Ishikawa (cell line): ENCODE measurements around the gene CDX2.

ENCODE experiments used
- CEBPB ChIP-seq: IDR thresholded peaks from 2 replicates; pipeline ENCODE4 v1.6.1; 2012
- CREB1 ChIP-seq: IDR thresholded peaks from 2 replicates; pipeline ENCODE4 v1.6.1; 2012; ENCODE audit warnings: low read depth
- EGR1 ChIP-seq: IDR thresholded peaks from 2 replicates; pipeline ENCODE4 v1.6.1; 2012
- EP300 ChIP-seq: IDR thresholded peaks from 2 replicates; pipeline ENCODE4 v1.6.1; 2012; ENCODE audit warnings: borderline replicate concordance
- FOXM1 ChIP-seq: IDR thresholded peaks from 2 replicates; pipeline ENCODE4 v1.6.1; 2012; ENCODE audit warnings: low read depth, borderline replicate concordance
- NFIC ChIP-seq: IDR thresholded peaks from 2 replicates; pipeline ENCODE4 v1.6.1; 2012
- RAD21 ChIP-seq: IDR thresholded peaks from 2 replicates; pipeline ENCODE4 v1.6.1; 2012; ENCODE audit warnings: low read depth
- TAF1 ChIP-seq: IDR thresholded peaks from 2 replicates; pipeline ENCODE4 v1.6.1; 2012; ENCODE audit warnings: low read depth, mild to moderate bottlenecking
- TCF12 ChIP-seq: IDR thresholded peaks from 2 replicates; pipeline ENCODE4 v1.6.1; 2012; ENCODE audit warnings: low read depth
- TEAD4 ChIP-seq: IDR thresholded peaks from 2 replicates; pipeline ENCODE4 v1.6.1; 2012
- USF1 ChIP-seq: IDR thresholded peaks from 2 replicates; pipeline ENCODE4 v1.6.1; 2012
- YY1 ChIP-seq: IDR thresholded peaks from 2 replicates; pipeline ENCODE4 v1.6.1; 2012; ENCODE audit warnings: low read depth
- ZBTB7A ChIP-seq: IDR thresholded peaks from 2 replicates; pipeline ENCODE4 v1.6.1; 2012; ENCODE audit warnings: low read depth
- TF ChIP-seq, protein P1 (sequence below): IDR thresholded peaks from 2 replicates; pipeline ENCODE4 v1.6.1; 2012; ENCODE audit warnings: low read depth, mild to moderate bottlenecking
- TF ChIP-seq, protein P2 (sequence below): IDR thresholded peaks from 2 replicates; pipeline ENCODE4 v1.6.1; 2012

Gene CDX2

GRCh38 chr13:27923794-27924528 lies 45.2 kb downstream of the CDX2 start:
- TF ChIP-seq FOXM1 (no peak), CREB1 (no peak)
- TF ChIP-seq, protein P1, sequence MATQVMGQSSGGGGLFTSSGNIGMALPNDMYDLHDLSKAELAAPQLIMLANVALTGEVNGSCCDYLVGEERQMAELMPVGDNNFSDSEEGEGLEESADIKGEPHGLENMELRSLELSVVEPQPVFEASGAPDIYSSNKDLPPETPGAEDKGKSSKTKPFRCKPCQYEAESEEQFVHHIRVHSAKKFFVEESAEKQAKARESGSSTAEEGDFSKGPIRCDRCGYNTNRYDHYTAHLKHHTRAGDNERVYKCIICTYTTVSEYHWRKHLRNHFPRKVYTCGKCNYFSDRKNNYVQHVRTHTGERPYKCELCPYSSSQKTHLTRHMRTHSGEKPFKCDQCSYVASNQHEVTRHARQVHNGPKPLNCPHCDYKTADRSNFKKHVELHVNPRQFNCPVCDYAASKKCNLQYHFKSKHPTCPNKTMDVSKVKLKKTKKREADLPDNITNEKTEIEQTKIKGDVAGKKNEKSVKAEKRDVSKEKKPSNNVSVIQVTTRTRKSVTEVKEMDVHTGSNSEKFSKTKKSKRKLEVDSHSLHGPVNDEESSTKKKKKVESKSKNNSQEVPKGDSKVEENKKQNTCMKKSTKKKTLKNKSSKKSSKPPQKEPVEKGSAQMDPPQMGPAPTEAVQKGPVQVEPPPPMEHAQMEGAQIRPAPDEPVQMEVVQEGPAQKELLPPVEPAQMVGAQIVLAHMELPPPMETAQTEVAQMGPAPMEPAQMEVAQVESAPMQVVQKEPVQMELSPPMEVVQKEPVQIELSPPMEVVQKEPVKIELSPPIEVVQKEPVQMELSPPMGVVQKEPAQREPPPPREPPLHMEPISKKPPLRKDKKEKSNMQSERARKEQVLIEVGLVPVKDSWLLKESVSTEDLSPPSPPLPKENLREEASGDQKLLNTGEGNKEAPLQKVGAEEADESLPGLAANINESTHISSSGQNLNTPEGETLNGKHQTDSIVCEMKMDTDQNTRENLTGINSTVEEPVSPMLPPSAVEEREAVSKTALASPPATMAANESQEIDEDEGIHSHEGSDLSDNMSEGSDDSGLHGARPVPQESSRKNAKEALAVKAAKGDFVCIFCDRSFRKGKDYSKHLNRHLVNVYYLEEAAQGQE: no peak

DNA sequence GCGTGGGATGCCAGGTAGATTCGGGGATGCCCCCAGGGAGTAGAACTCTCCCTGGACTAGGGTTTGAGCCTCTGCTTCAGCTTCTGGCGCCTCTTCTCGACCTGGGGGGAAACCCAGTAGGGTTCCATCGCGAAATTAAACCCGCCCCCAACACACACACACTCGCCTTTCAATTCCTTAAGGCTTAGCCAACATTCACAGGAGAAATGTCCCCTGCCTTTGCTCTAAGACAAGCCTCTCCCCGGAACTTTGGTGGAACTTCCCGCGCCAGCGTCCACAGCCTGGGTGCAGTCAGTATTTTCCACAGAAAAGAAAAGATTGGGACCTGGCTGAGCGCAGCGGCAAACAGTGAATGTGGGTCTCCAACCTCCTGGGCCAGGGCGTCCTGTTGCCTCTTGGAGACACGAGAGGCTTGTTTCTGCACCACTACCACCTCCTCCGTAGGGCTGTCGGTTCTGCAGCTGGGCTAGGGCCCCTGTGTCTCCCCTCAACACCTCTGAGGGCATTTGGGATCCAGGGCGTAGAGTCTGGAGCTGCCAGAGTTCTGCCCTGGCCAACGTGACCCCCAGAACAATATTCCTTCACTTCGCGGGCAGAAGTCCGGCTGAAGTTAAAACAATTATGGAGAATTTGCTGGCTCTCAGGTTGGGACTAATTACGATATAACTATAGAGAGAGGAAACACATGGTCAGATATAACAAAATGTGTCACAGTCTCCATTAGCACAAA lies 46.1 kb downstream of the CDX2 start:
- TF ChIP-seq RAD21 (no peak), TEAD4 (no peak), TCF12 (no peak), ZBTB7A (no peak), CREB1 (no peak), USF1 (no peak), NFIC (no peak), FOXM1 (no peak), EGR1 (no peak), TAF1 (no peak), YY1 (no peak), EP300 (no peak), CEBPB (no peak)
- TF ChIP-seq, protein P1: no peak
- TF ChIP-seq, protein P2, sequence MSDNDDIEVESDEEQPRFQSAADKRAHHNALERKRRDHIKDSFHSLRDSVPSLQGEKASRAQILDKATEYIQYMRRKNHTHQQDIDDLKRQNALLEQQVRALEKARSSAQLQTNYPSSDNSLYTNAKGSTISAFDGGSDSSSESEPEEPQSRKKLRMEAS: no peak

- TF ChIP-seq CREB1 (no peak), TEAD4 (no peak)
Measured at GRCh38 chr13:27921961-27922882, 46.9 kb downstream of the CDX2 start.

DNA sequence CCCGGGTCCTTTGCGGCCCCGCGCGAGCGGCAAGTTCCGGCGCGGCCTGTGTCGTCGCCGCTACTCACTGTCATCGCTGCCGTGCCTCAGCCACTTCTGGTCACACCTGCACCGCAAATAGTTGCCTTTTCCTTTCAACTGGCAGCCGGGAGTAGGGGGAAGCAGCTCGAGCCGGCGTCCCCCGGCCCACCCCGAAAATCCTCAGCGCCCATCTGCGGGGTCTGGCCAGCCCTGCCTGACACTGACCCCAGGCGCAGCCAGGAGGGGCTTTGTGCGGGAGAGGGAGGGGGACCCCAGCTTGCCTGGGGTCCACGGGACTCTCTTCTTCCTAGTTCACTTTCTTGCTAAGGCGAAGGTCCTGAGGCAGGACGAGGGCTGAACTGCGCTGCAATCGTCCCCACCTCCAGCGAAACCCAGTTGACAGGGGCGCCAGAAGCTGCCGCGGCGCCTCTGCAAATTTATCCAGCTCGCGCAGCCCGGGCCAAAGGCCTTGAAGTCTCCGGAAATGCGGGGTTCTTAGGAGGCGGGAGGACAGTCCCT lies 47.6 kb downstream of the CDX2 start:
- TF ChIP-seq YY1: no peak
- TF ChIP-seq CREB1: no peak
- no peak for TF ChIP-seq ZBTB7A

DNA sequence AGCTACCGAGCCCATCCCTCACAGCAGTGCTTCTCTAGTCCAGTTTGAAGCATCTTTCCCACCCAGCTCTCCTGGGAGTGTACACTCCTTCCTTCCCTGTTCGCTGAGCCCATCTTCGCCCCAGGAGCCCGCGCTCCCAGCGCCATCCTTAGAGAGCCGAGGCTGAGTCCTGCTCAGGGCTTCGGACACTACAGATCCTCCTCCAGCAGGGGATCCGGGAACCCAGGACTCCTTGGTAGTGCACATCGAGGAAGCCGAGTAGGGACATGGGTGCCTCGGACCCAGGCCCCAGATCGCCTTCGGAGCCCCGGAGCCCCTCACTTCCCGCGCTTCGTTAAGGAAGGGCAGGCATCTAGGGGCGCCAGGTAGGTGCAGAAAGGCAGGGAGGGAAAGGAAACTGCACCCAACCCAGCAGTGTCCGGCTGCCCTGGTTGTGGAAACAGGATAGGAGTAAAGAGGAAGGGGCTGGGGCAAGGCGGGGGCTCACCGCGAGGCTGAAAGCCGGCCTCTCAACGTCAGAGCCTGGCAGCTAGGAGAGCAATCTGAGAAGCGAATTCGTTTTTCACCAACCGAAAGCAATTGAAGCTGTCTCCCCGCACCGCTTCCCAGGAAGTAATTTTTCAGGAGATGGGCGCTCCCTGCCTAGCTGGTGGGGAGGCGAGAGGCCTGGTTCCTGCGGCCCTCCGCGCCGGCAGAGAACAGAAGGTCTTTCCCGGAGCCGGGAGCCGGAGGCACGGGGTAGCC lies 48.3 kb downstream of the CDX2 start:
- TF ChIP-seq EGR1: no peak
- TF ChIP-seq USF1: no peak
- TF ChIP-seq EP300: no peak
- TF ChIP-seq CREB1: no peak
- no peak for TF ChIP-seq TCF12
- TF ChIP-seq, protein P2: no peak
- TF ChIP-seq TEAD4: no peak
- TF ChIP-seq NFIC: no peak
- no peak for TF ChIP-seq RAD21
- TF ChIP-seq FOXM1: no peak
- no peak for TF ChIP-seq CEBPB
- TF ChIP-seq, protein P1: no peak
- no peak for TF ChIP-seq YY1
- no peak for TF ChIP-seq ZBTB7A
- no peak for TF ChIP-seq TAF1
